PC-9 (cell line): ENCODE results near the gene LSR. TPM values are rescaled to one million over a fixed set of nuclear protein-coding genes. Genes with fewer than 3 reads are reported as not detected.

Experiments used
- BruUV-seq: library from RNA; stranded (reverse); fragments of 400-500 nt; replicated peaks from 2 replicates; lab custom pipeline; 2021; lab: Mats Ljungman, UMichigan
- CTCF ChIA-PET: fragments of 300-600 bp; sonication (Branson Sonifier 250); formaldehyde crosslinking; loops from one replicate; lab custom pipeline; 2022; ENCODE audit warnings: antibody characterized with exemption; lab: Charles Lee
- POLR2A ChIA-PET: fragments of 300-600 bp; sonication (Branson Sonifier 250); formaldehyde crosslinking; loops from one replicate; lab custom pipeline; 2022; ENCODE audit warnings: antibody characterized with exemption; ENCODE audit not compliant: unreplicated experiment; lab: Charles Lee
- DNase-seq, 2 experiments: peaks; one replicate each; pipeline versions ENCODE4 v3.0.0 to v3.0.0-alpha.2; 2015 to 2022; ENCODE audit warnings: mixed read lengths in 1 of 2
- H2AFZ ChIP-seq: fragments of 200-600 bp; sonication (generic); 2 replicates; pipeline ENCODE4 v1.8.1; 2017; ENCODE audit warnings: antibody characterized with exemption
- H3F3A ChIP-seq: fragments of 200-600 bp; sonication (generic); 2 replicates; pipeline ENCODE4 v1.8.1; 2017; ENCODE audit warnings: antibody characterized with exemption, mild to moderate bottlenecking, low read depth; ENCODE audit not compliant: insufficient read depth
- H3K27ac ChIP-seq: fragments of 200-600 bp; sonication (generic); 2 replicates; pipeline ENCODE4 v1.6.1; 2016; ENCODE audit warnings: mixed run types
- H3K27me3 ChIP-seq: fragments of 200-600 bp; sonication (generic); 2 replicates; pipeline ENCODE4 v1.6.1; 2016; ENCODE audit warnings: low read depth, mixed run types; ENCODE audit not compliant: insufficient read depth
- H3K36me3 ChIP-seq: fragments of 200-600 bp; sonication (generic); 2 replicates; pipeline ENCODE4 v1.6.1; 2016; ENCODE audit warnings: low read depth, mixed run types
- H3K4me1 ChIP-seq: fragments of 200-600 bp; sonication (generic); replicated peaks from 2 replicates; pipeline ENCODE4 v1.6.1; 2016; ENCODE audit warnings: mixed run types; ENCODE audit not compliant: insufficient read depth
- H3K4me2 ChIP-seq: fragments of 200-600 bp; sonication (generic); 2 replicates; pipeline ENCODE4 v1.6.1; 2017; ENCODE audit warnings: mixed run types
- H3K4me3 ChIP-seq: fragments of 200-600 bp; sonication (generic); 2 replicates; pipeline ENCODE4 v1.6.1; 2016; ENCODE audit warnings: mixed run types
- H3K79me2 ChIP-seq: fragments of 200-600 bp; sonication (generic); 2 replicates; pipeline ENCODE4 v1.6.1; 2017; ENCODE audit warnings: low read depth, mixed run types
- H3K9me2 ChIP-seq: fragments of 200-600 bp; sonication (generic); 2 replicates; pipeline ENCODE4 v1.8.1; 2017; ENCODE audit warnings: mild to moderate bottlenecking; ENCODE audit not compliant: insufficient read depth
- H3K9me3 ChIP-seq: fragments of 200-600 bp; sonication (generic); 2 replicates; pipeline ENCODE4 v1.8.1; 2016; ENCODE audit warnings: low read depth; ENCODE audit not compliant: insufficient read depth
- H4K20me1 ChIP-seq: fragments of 200-600 bp; sonication (generic); 2 replicates; pipeline ENCODE4 v1.8.1; 2017; ENCODE audit not compliant: insufficient read depth
- EZH2 ChIP-seq: fragments of 200-600 bp; sonication (generic); IDR thresholded peaks from 2 replicates; pipeline ENCODE4 v1.8.0; 2017; ENCODE audit warnings: antibody characterized with exemption, low read depth
- intact Hi-C: fragments of 100-400 bp; cut with micrococcal nuclease; formaldehyde crosslinking; loops from one replicate; pipeline ENCODE4 v1.10.0; 2022; ENCODE audit not compliant: unreplicated experiment
- total RNA-seq: library from RNA; stranded (reverse); gene quantifications from 2 replicates; pipeline ENCODE4 v1.2.3, GENCODE V29; 2021
- TF ChIP-seq, protein P1 (sequence below): fragments of 200-600 bp; sonication (generic); conservative IDR thresholded peaks from 2 replicates; pipeline ENCODE4 v1.6.1; 2017; ENCODE audit warnings: mixed run types, antibody characterized with exemption, mild to moderate bottlenecking, moderate library complexity

Gene LSR
- total RNA-seq, 1 experiment from 2014 or later: 145 TPM

DNA sequence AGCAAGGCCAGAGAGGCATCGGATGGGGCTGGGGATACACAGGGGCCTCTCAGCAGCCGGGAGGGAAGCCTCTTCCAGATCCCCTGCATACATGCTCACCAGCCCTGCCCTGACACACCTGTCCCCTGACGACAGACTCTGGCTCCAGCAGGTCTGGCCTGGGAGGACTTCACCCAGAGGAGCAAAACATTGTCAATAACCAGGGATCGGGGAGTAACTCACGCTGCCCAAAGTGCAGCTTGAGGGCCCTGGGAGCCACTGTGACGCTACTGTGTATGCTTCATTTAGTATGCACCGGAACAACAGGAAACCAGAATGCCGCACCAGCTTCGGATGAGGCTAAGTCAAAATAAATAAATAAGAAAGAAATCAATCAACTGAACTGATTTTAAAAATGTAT lies 67.8 kb downstream of the LSR start:
- POLR2A ChIA-PET: no interaction called here
- no peaks in the 10 kb centered on the region for H4K20me1 ChIP-seq
- no peaks in the 10 kb centered on the region for H3K9me3 ChIP-seq
- CTCF ChIA-PET: no interaction called here
- H3K4me2 ChIP-seq: peak overlapping the region; percentile 49; the same call in 1 of the 2 replicates
- no peak for TF ChIP-seq EZH2
- TF ChIP-seq, protein P1, sequence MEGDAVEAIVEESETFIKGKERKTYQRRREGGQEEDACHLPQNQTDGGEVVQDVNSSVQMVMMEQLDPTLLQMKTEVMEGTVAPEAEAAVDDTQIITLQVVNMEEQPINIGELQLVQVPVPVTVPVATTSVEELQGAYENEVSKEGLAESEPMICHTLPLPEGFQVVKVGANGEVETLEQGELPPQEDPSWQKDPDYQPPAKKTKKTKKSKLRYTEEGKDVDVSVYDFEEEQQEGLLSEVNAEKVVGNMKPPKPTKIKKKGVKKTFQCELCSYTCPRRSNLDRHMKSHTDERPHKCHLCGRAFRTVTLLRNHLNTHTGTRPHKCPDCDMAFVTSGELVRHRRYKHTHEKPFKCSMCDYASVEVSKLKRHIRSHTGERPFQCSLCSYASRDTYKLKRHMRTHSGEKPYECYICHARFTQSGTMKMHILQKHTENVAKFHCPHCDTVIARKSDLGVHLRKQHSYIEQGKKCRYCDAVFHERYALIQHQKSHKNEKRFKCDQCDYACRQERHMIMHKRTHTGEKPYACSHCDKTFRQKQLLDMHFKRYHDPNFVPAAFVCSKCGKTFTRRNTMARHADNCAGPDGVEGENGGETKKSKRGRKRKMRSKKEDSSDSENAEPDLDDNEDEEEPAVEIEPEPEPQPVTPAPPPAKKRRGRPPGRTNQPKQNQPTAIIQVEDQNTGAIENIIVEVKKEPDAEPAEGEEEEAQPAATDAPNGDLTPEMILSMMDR: no peak
- intact Hi-C loops: loop anchor here (5.0 to 10.0 kb wide), 2 partner anchors 401 to 618 kb away; partner anchors contain the start of genes KMT2B and LRFN3
- BruUV-seq: no TSS peak
- peaks cover 83% of the 10 kb centered on the region for H3K4me1 ChIP-seq
- peaks cover 38% of the 10 kb centered on the region for H3K79me2 ChIP-seq
- no peak overlapping the region for H3K4me3 ChIP-seq
- H3K27ac ChIP-seq: peak overlapping the region; percentile 98
- peaks cover 24% of the 10 kb centered on the region for H3K36me3 ChIP-seq
- H3F3A ChIP-seq: peaks cover 59% of the 10 kb centered on the region
- no peak for DNase-seq
- no peaks in the 10 kb centered on the region for H3K9me2 ChIP-seq
- no peaks in the 10 kb centered on the region for H3K27me3 ChIP-seq
- H2AFZ ChIP-seq: no peak overlapping the region

Other genes with a start within 250 kb of the LSR start
- 62.7 and 105 TPM in 2 replicates for gene GRAMD1A, start 248.7 kb upstream of the LSR start, total RNA-seq
- 2.4 and 3.0 TPM in 2 replicates for gene SCN1B, start 218.5 kb upstream of the LSR start, total RNA-seq
- 12.3 and 19.2 TPM in 2 replicates for gene HPN, start 207.3 kb upstream of the LSR start, total RNA-seq
- gene FXYD3, start 133.2 kb upstream of the LSR start, total RNA-seq: 240 and 287 TPM in 2 replicates
- 1.2 and 1.3 TPM in 2 replicates for gene LGI4, start 113.9 kb upstream of the LSR start, total RNA-seq
- gene FXYD1, start 110.2 kb upstream of the LSR start, total RNA-seq: not detected in 2 replicates
- not detected in 2 replicates for gene FXYD7, start 105.7 kb upstream of the LSR start, total RNA-seq
- 137 and 181 TPM in 2 replicates for gene FXYD5, start 94.3 kb upstream of the LSR start, total RNA-seq
- not detected in 2 replicates for gene FAM187B, start 20.3 kb upstream of the LSR start, total RNA-seq
- 92.1 and 98.2 TPM in 2 replicates for gene USF2, start 20.0 kb downstream of the LSR start, total RNA-seq
- gene HAMP, start 33.5 kb downstream of the LSR start, total RNA-seq: 0.52 TPM in 1 of 2 replicates, not detected in the other
- gene MAG, start 43.2 kb downstream of the LSR start, total RNA-seq: 13.4 and 15.3 TPM in 2 replicates
- gene CD22, start 80.2 kb downstream of the LSR start, total RNA-seq: 28.1 and 29.8 TPM in 2 replicates
- gene FFAR1, start 98.9 kb downstream of the LSR start, total RNA-seq: 0.23 and 0.44 TPM in 2 replicates
- gene FFAR3, start 109.5 kb downstream of the LSR start, total RNA-seq: not detected in 2 replicates
- not detected in 2 replicates for gene GPR42, start 122.1 kb downstream of the LSR start, total RNA-seq
- not detected in 2 replicates for gene FFAR2, start 199.3 kb downstream of the LSR start, total RNA-seq
- not detected in 2 replicates for gene KRTDAP, start 241.5 kb downstream of the LSR start, total RNA-seq